HG03460 (cell line): ENCODE data around the gene KRT82.
"Not testable (repeated sequence)": the region's sequence is repeated elsewhere in the genome, so short reads cannot be mapped to it uniquely, and the experiment has no call there.

Experiments used
- ATAC-seq: cut with Tn5 transposase; IDR thresholded peaks from one replicate; pipeline ENCODE4 v1.9.1; 2021; ENCODE audit not compliant: unreplicated experiment

The KRT82 gene

GRCh38 chr12:52405922-52406385, at the start of gene KRT82:
Gene KRT82 (minus strand): TSS chr12:52406335. CDS start chr12:52406277, 58 bp downstream.
- ATAC-seq: no peak

- ATAC-seq: no peak
Measured at GRCh38 chr12:52455821-52456220, 49.7 kb upstream of the KRT82 start.

- ATAC-seq: no peak
Measured at GRCh38 chr12:52454411-52455201, 48.5 kb upstream of the KRT82 start.

- ATAC-seq: no peak
Measured at GRCh38 chr12:52452101-52452500, 46.0 kb upstream of the KRT82 start, which contains the start of gene KRT6B. Gene KRT6B (minus strand): TSS chr12:52452146. CDS start chr12:52452078, 68 bp downstream.

- no peak for ATAC-seq
Measured at GRCh38 chr12:52448228-52448627, 42.1 kb upstream of the KRT82 start.

GRCh38 chr12:52447196-52447595, 41.1 kb upstream of the KRT82 start:
- not testable (repeated sequence) for ATAC-seq

- ATAC-seq: no peak
Measured at GRCh38 chr12:52446367-52447045, 40.4 kb upstream of the KRT82 start.

GRCh38 chr12:52445876-52446275, 39.7 kb upstream of the KRT82 start:
- no peak for ATAC-seq

GRCh38 chr12:52444647-52445595, 38.8 kb upstream of the KRT82 start:
- no peak for ATAC-seq

- no peak for ATAC-seq
Measured at GRCh38 chr12:52443966-52444365, 37.8 kb upstream of the KRT82 start.

- ATAC-seq: no peak
Measured at GRCh38 chr12:52442600-52443061, 36.5 kb upstream of the KRT82 start.

- no peak for ATAC-seq
Measured at GRCh38 chr12:52441320-52441911, 35.3 kb upstream of the KRT82 start.

- no peak for ATAC-seq
Measured at GRCh38 chr12:52440821-52441319, 34.7 kb upstream of the KRT82 start.

- ATAC-seq: no peak
Measured at GRCh38 chr12:52439845-52440244, 33.7 kb upstream of the KRT82 start.

GRCh38 chr12:52439420-52439819, 33.3 kb upstream of the KRT82 start:
- no peak for ATAC-seq

- ATAC-seq: no peak
Measured at GRCh38 chr12:52438305-52439301, 32.5 kb upstream of the KRT82 start.

GRCh38 chr12:52437508-52437907, 31.4 kb upstream of the KRT82 start:
- ATAC-seq: no peak

GRCh38 chr12:52436828-52437474, 30.8 kb upstream of the KRT82 start:
- no peak for ATAC-seq
